H1 (cell line): ENCODE measurements around the gene RXRA. TPM values are rescaled to one million over a fixed set of nuclear protein-coding genes. Genes with fewer than 3 reads are reported as not detected.
A peak's percentile ranks its signal among the peaks of the same experiment; 100 is the strongest.

ENCODE experiments used
- CTCF ChIA-PET: fragments of 300-600 bp; sonication (Branson Sonifier 250); formaldehyde crosslinking; loops from one replicate; lab custom pipeline; 2021; ENCODE audit not compliant: partially characterized antibody; lab: Charles Lee
- POLR2A ChIA-PET: fragments of 300-600 bp; sonication (Branson Sonifier 250); formaldehyde crosslinking; loops from one replicate; lab custom pipeline; 2021; ENCODE audit warnings: inconsistent platforms; ENCODE audit not compliant: partially characterized antibody; lab: Charles Lee
- DNase-seq, 2 experiments: peaks; one replicate each; pipeline versions ENCODE4 v3.0.0 to v3.0.0-alpha.2; 2010 to 2022; ENCODE audit warnings: low spot score in 2 of 2, low read depth in 1 of 2, mixed read lengths in 1 of 2
- FAIRE-seq: peaks from 2 replicates; lab custom pipeline; 2011; peaks lifted over from hg19 to GRCh38; lab: Jason Lieb, UNC
- H2AFZ ChIP-seq: 2 replicates; pipeline ENCODE4 v1.8.1; 2012; ENCODE audit warnings: low read length, inconsistent platforms
- H2AK5ac ChIP-seq: 2 replicates; pipeline ENCODE4 v1.6.1; 2013; ENCODE audit warnings: low read depth, low read length
- H2BK120ac ChIP-seq: replicated peaks from 2 replicates; pipeline ENCODE3; 2013; ENCODE audit warnings: low read depth, low read length, inconsistent platforms
- H2BK12ac ChIP-seq: 2 replicates; pipeline ENCODE4 v1.6.1; 2013; ENCODE audit warnings: low read depth, low read length
- H2BK15ac ChIP-seq: 2 replicates; pipeline ENCODE4 v1.6.1; 2013; ENCODE audit warnings: low read length
- H2BK20ac ChIP-seq: 2 replicates; pipeline ENCODE4 v1.6.1; 2013; ENCODE audit warnings: low read length
- H2BK5ac ChIP-seq: 2 replicates; pipeline ENCODE4 v1.6.1; 2013; ENCODE audit warnings: low read depth, low read length
- H3K14ac ChIP-seq: 2 replicates; pipeline ENCODE4 v1.6.1; 2013; ENCODE audit warnings: inconsistent platforms; ENCODE audit not compliant: insufficient read length
- H3K18ac ChIP-seq: 2 replicates; pipeline ENCODE4 v1.6.1; 2013; ENCODE audit warnings: low read length; ENCODE audit errors: extremely low read depth
- H3K23ac ChIP-seq: 2 replicates; pipeline ENCODE4 v1.6.1; 2013; ENCODE audit warnings: inconsistent platforms; ENCODE audit not compliant: insufficient read length
- H3K23me2 ChIP-seq: 2 replicates; pipeline ENCODE4 v1.6.1; 2013; ENCODE audit warnings: low read depth, low read length
- H3K27ac ChIP-seq: 2 replicates; pipeline ENCODE4 v1.6.1; 2011; ENCODE audit warnings: low read depth, low read length, inconsistent platforms
- H3K27me3 ChIP-seq, 4 experiments: replicated peaks in 1 of 4; 1 replicate in 1 of 4; 2 replicates in 3 of 4; pipeline versions ENCODE4 v1.6.1 to v1.8.1; 2011 to 2013; ENCODE audit warnings: low read length in 3 of 4, mild to moderate bottlenecking in 3 of 4, inconsistent platforms in 2 of 4, mixed read lengths in 2 of 4, moderate library complexity in 1 of 4; ENCODE audit not compliant: control insufficient read depth in 3 of 4, insufficient read depth in 3 of 4; ENCODE audit errors: extremely low read depth in 1 of 4
- H3K36me3 ChIP-seq, 4 experiments: 2 replicates each; pipeline versions ENCODE4 v1.6.1 to v1.8.1; 2011 to 2013; ENCODE audit warnings: mild to moderate bottlenecking in 4 of 4, low read length in 3 of 4, moderate library complexity in 2 of 4, control low read depth in 1 of 4, inconsistent platforms in 1 of 4; ENCODE audit not compliant: insufficient read depth in 4 of 4, control insufficient read depth in 2 of 4
- H3K4ac ChIP-seq: replicated peaks from 2 replicates; pipeline ENCODE3; 2013; ENCODE audit warnings: low read length, low read depth, mixed read lengths, inconsistent platforms; ENCODE audit not compliant: insufficient read length
- H3K4me1 ChIP-seq, 4 experiments: replicated peaks in 1 of 4; 1 replicate in 1 of 4; 2 replicates in 3 of 4; pipeline versions ENCODE4 v1.6.1 to v1.8.1; 2011 to 2013; ENCODE audit warnings: low read length in 3 of 4, inconsistent platforms in 2 of 4, mixed read lengths in 1 of 4; ENCODE audit not compliant: insufficient read depth in 4 of 4, control insufficient read depth in 3 of 4
- H3K4me2 ChIP-seq, 2 experiments: 2 replicates each; pipeline versions ENCODE4 v1.6.1 to v1.8.1; 2011 to 2013; ENCODE audit warnings: low read depth in 2 of 2, low read length in 2 of 2, control low read depth in 1 of 2, inconsistent platforms in 1 of 2, mild to moderate bottlenecking in 1 of 2; ENCODE audit not compliant: insufficient read depth in 1 of 2
- H3K4me3 ChIP-seq, 4 experiments: fragments of 200-600, 300-600 bp in 1 of 4; sonication (generic), shearing (Covaris generic), sonication (Bioruptor Twin) in 1 of 4; 2 replicates each; pipeline versions ENCODE4 v1.5.1 to v1.8.1; 2011 to 2016; ENCODE audit warnings: low read length in 4 of 4, low read depth in 3 of 4, control low read depth in 2 of 4, inconsistent platforms in 2 of 4, mild to moderate bottlenecking in 2 of 4, mixed read lengths in 1 of 4, moderate library complexity in 1 of 4; ENCODE audit not compliant: insufficient read depth in 2 of 4; ENCODE audit errors: extremely low read depth in 1 of 4
- H3K56ac ChIP-seq: replicated peaks from 2 replicates; pipeline ENCODE3; 2013; ENCODE audit warnings: low read depth, mild to moderate bottlenecking, mixed read lengths, low read length, inconsistent platforms; ENCODE audit not compliant: insufficient read length
- H3K79me1 ChIP-seq: 2 replicates; pipeline ENCODE4 v1.6.1; 2013; ENCODE audit warnings: low read depth, low read length, control low read depth
- H3K79me2 ChIP-seq, 2 experiments: 2 replicates each; pipeline versions ENCODE4 v1.6.1 to v1.8.1; 2012 to 2013; ENCODE audit warnings: low read length in 2 of 2, mild to moderate bottlenecking in 2 of 2, inconsistent platforms in 1 of 2; ENCODE audit not compliant: insufficient read depth in 2 of 2, control insufficient read depth in 1 of 2
- H3K9ac ChIP-seq, 4 experiments: replicated peaks in 1 of 4; 1 replicate in 1 of 4; 2 replicates in 3 of 4; pipeline versions ENCODE4 v1.6.1 to v1.8.1; 2011 to 2013; ENCODE audit warnings: low read depth in 3 of 4, low read length in 3 of 4, control low read depth in 2 of 4, mild to moderate bottlenecking in 2 of 4, moderate library complexity in 2 of 4, inconsistent platforms in 1 of 4; ENCODE audit errors: extremely low read depth in 1 of 4
- H3K9me3 ChIP-seq, 2 experiments: 2 replicates each; pipeline versions ENCODE4 v1.6.1 to v1.8.1; 2012 to 2013; ENCODE audit warnings: mild to moderate bottlenecking in 2 of 2, moderate library complexity in 2 of 2, control low read depth in 1 of 2, inconsistent platforms in 1 of 2, low read depth in 1 of 2, low read length in 1 of 2, mixed read lengths in 1 of 2; ENCODE audit not compliant: insufficient read depth in 2 of 2
- H4K20me1 ChIP-seq, 2 experiments: replicated peaks in 1 of 2; 2 replicates each; pipeline versions ENCODE3 to v1.8.1; 2011 to 2013; ENCODE audit warnings: inconsistent platforms in 2 of 2, low read length in 2 of 2, mild to moderate bottlenecking in 1 of 2; ENCODE audit not compliant: insufficient read depth in 2 of 2, control insufficient read depth in 1 of 2
- H4K5ac ChIP-seq: 2 replicates; pipeline ENCODE4 v1.6.1; 2013; ENCODE audit warnings: low read length, low read depth, mixed read lengths, inconsistent platforms; ENCODE audit not compliant: insufficient read length
- H4K8ac ChIP-seq: 2 replicates; pipeline ENCODE4 v1.8.0; 2013; ENCODE audit warnings: mild to moderate bottlenecking, moderate library complexity, low read length, inconsistent platforms; ENCODE audit not compliant: insufficient read depth; ENCODE audit errors: extremely low read depth
- H4K91ac ChIP-seq: replicated peaks from 2 replicates; pipeline ENCODE3; 2013; ENCODE audit warnings: low read length, mixed read lengths, inconsistent platforms; ENCODE audit not compliant: insufficient read length
- KDM5A ChIP-seq: fragments of 200-600 bp; IDR thresholded peaks from 2 replicates; pipeline ENCODE4 v1.7.1; 2012; ENCODE audit warnings: mild to moderate bottlenecking, low read length, inconsistent platforms, mixed read lengths
- RAD21 ChIP-seq, 2 experiments: IDR thresholded peaks in 1 of 2; conservative IDR thresholded peaks in 1 of 2; 2 replicates each; pipeline ENCODE4 v1.6.1; 2011; ENCODE audit warnings: low read depth in 2 of 2, low read length in 2 of 2, improper control_type of control experiment in 1 of 2, inconsistent platforms in 1 of 2, mild to moderate bottlenecking in 1 of 2, moderate library complexity in 1 of 2
- RNF2 ChIP-seq: fragments of 200-900, 300-1000 bp; sonication (generic); IDR thresholded peaks from 2 replicates; pipeline ENCODE4 v1.7.1; 2016; ENCODE audit warnings: borderline replicate concordance, low read depth, mild to moderate bottlenecking, antibody characterized with exemption, low read length; ENCODE audit not compliant: poor library complexity, severe bottlenecking; ENCODE audit errors: missing control alignments
- SAP30 ChIP-seq: fragments of 300-600 bp; sonication (generic); IDR thresholded peaks from 2 replicates; pipeline ENCODE4 v1.7.1; 2012; ENCODE audit warnings: low read length, moderate library complexity, mild to moderate bottlenecking, inconsistent platforms; ENCODE audit not compliant: insufficient read depth, insufficient replicate concordance
- SIX5 ChIP-seq: IDR thresholded peaks from 2 replicates; pipeline ENCODE4 v1.6.1; 2011; ENCODE audit warnings: mild to moderate bottlenecking, low read depth, low read length
- YY1 ChIP-seq: IDR thresholded peaks from 2 replicates; pipeline ENCODE4 v1.6.1; 2011; ENCODE audit warnings: low read depth, mild to moderate bottlenecking, low read length
- WGBS, 2 experiments: shearing (Covaris generic) in 1 of 2; methylation state at CpG; one replicate each; pipeline versions ENCODE4 v1.1.6 to v1.1.7; 2013 to 2015; ENCODE audit warnings: low lambda C conversion rate in 2 of 2, mixed read lengths in 2 of 2, inconsistent platforms in 1 of 2, low coverage in 1 of 2, missing lambda C conversion rate in 1 of 2; ENCODE audit not compliant: insufficient replicate concordance in 2 of 2, insufficient coverage in 1 of 2, insufficient read length in 1 of 2; ENCODE audit errors: extremely low coverage in 1 of 2, missing lambda C conversion rate in 1 of 2; 5-methylcytosine and 5-hydroxymethylcytosine counted together
- polyA plus RNA-seq, 7 experiments: library from polyadenylated mRNA; depleted of rRNA in 3 of 7; stranded (reverse) in 5 of 7; unstranded in 2 of 7; fragments of >200 nt in 5 of 7; fragments of 200-250 nt in 2 of 7; gene quantifications; 1 replicate in 5 of 7; 2 replicates in 1 of 7; 4 replicates in 1 of 7; pipeline versions ENCODE4 v1.2.1 to v1.2.3, GENCODE V29; 2011 to 2013; ENCODE audit warnings: missing spikeins in 2 of 7, mixed read lengths in 2 of 7
- total RNA-seq: library from RNA; stranded (reverse); fragmentation: NEBNext Ultra II Directional; extraction: Animal tissue kit (Norgen Biotek cat#: 25700); gene quantifications from 2 replicates; pipeline ENCODE4 v1.2.1, GENCODE V29; 2021
- TF ChIP-seq, protein P1 (sequence below), 3 experiments: IDR thresholded peaks; 1 replicate in 2 of 3; 2 replicates in 1 of 3; pipeline versions ENCODE4 v1.5.1 to v1.6.1; 2011; ENCODE audit warnings: low read length in 3 of 3, mild to moderate bottlenecking in 3 of 3, inconsistent platforms in 2 of 3, low read depth in 1 of 3, moderate library complexity in 1 of 3; ENCODE audit not compliant: insufficient read depth in 1 of 3; ENCODE audit errors: control extremely low read depth in 1 of 3

Gene RXRA
- total and polyA plus RNA-seq, 2 of the 8 experiments (the other 6 are each of a cell fraction or from before 2014, with no cell fraction given), result 9.8 to 29.4 TPM

DNA sequence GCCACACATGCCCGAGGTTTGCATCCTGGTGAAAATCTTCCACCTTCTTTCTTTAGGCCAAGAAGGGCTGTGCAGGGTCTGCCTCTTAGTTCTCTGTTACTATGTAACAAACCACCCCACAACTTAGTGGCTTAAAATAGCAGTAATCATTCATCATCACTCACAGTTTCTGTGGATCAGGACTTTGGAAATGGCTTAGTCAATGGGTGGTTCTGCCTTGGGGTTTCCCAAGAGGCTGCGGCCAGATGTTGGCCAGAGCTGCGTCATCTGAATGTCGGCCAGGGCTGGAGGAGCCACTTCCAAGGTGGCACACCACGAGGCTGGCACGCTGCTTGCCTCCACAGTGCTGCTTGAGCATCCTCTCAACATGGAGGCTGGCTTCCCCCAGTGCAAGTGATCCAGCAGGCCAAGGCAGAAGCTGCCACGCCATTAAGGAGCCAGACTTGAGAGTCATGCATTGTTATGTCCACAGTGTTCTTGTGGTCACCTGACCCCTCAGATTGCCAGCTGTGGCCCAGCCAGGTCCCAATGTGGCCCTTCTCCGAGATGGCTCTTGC lies 135.2 kb downstream of the RXRA start:
- H3K56ac ChIP-seq, result no peak overlapping the region
- H3K79me2 ChIP-seq, result no peaks in the 10 kb centered on the region
- no peaks in the 10 kb centered on the region for H3K27me3 ChIP-seq
- no peak overlapping the region for H3K4ac ChIP-seq
- POLR2A ChIA-PET, result interaction anchor here (0.6 kb wide), 1 partner anchor 11 kb away, joined by 3 read pairs; no protein-coding TSS in a partner anchor
- H2BK20ac ChIP-seq, result no peak overlapping the region
- H3K23ac ChIP-seq, result no peak overlapping the region
- no peak overlapping the region for H2BK15ac ChIP-seq
- no peak overlapping the region for H2BK120ac ChIP-seq
- H3K9ac ChIP-seq, result no peak overlapping the region
- WGBS, 2 experiments, result 91% methylated on average over 7 of the region's 8 CpGs; no CpG with 5 or more reads in 1 of the 2 experiments
- H2AFZ ChIP-seq, result no peak overlapping the region
- no peak overlapping the region for H2BK12ac ChIP-seq
- TF ChIP-seq SIX5 (no peak), YY1 (0 out of 2 replicates have a peak, but pooled peaks have one; percentile 13), RAD21 (IDR thresholded peaks at IDR 0.05 in 1 of 2, conservative IDR thresholded peaks at IDR 0.05 in 1 of 2; ENCODE audit: low read depth in 2 of 2, low read length in 2 of 2) (no peak), RNF2 (no peak), SAP30 (no peak), KDM5A (no peak)
- TF ChIP-seq, protein P1, sequence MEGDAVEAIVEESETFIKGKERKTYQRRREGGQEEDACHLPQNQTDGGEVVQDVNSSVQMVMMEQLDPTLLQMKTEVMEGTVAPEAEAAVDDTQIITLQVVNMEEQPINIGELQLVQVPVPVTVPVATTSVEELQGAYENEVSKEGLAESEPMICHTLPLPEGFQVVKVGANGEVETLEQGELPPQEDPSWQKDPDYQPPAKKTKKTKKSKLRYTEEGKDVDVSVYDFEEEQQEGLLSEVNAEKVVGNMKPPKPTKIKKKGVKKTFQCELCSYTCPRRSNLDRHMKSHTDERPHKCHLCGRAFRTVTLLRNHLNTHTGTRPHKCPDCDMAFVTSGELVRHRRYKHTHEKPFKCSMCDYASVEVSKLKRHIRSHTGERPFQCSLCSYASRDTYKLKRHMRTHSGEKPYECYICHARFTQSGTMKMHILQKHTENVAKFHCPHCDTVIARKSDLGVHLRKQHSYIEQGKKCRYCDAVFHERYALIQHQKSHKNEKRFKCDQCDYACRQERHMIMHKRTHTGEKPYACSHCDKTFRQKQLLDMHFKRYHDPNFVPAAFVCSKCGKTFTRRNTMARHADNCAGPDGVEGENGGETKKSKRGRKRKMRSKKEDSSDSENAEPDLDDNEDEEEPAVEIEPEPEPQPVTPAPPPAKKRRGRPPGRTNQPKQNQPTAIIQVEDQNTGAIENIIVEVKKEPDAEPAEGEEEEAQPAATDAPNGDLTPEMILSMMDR (IDR thresholded peaks at IDR 0.05; ENCODE audit: control extremely low read depth in 1 of 3, insufficient read depth in 1 of 3, low read depth in 1 of 3, low read length in 3 of 3), result no peak
- TF ChIP-seq, all 59 proteins: peak for 1
- H3K18ac ChIP-seq, result no peak overlapping the region
- no peaks in the 10 kb centered on the region for H3K4me1 ChIP-seq
- CTCF ChIA-PET, result interaction anchor here (0.7 to 3.4 kb wide), 3 partner anchors 10 to 226 kb away, joined by 3 to 16 read pairs (median 4); no protein-coding TSS in a partner anchor
- no peak for DNase-seq
- no peaks in the 10 kb centered on the region for H4K20me1 ChIP-seq
- no peak overlapping the region for H2BK5ac ChIP-seq
- H3K27ac ChIP-seq, result no peak overlapping the region
- H2AK5ac ChIP-seq, result no peak overlapping the region
- H3K4me3 ChIP-seq, result no peak overlapping the region
- no peaks in the 10 kb centered on the region for H3K79me1 ChIP-seq
- H3K23me2 ChIP-seq, result no peaks in the 10 kb centered on the region
- H4K91ac ChIP-seq, result no peak overlapping the region
- H3K4me2 ChIP-seq, result no peak overlapping the region
- no peak overlapping the region for H4K8ac ChIP-seq
- H3K14ac ChIP-seq, result no peak overlapping the region
- FAIRE-seq, result no peak
- H4K5ac ChIP-seq, result no peak overlapping the region
- H3K36me3 ChIP-seq, result no peaks in the 10 kb centered on the region
- H3K9me3 ChIP-seq, result no peaks in the 10 kb centered on the region; a peak in 1 of 4 replicates
